Measurements from ENCODE around the gene FIGNL1. TPM values are rescaled to one million over a fixed set of nuclear protein-coding genes. Genes with fewer than 3 reads are reported as not detected.
"Not testable (repeated sequence)": the region's sequence is repeated elsewhere in the genome, so short reads cannot be mapped to it uniquely, and the experiment has no call there.

The FIGNL1 gene
- total RNA-seq, 1 donor from 2014 or later: 25.4 TPM

- Mint-ChIP-seq H3K4me1 (no peaks in the 10 kb centered on the region), H3K27ac (no peak overlapping the region), H3K9me3 (peaks cover 5% of the 10 kb centered on the region), H3K36me3 (no peaks in the 10 kb centered on the region), H3K27me3 (ENCODE audit: low read depth) (peaks cover 18% of the 10 kb centered on the region), H3K4me3 (no peak overlapping the region)
- DNase-seq (ENCODE audit: low spot score in 2 of 2, unreplicated experiment in 2 of 2): no peak
- no peak for TF ChIP-seq CTCF (IDR thresholded peaks at IDR 0.05; ENCODE audit: unreplicated experiment)
Observed at GRCh38 chr7:50463035-50463434, 12.9 kb upstream of the FIGNL1 start.

GRCh38 chr7:50462361-50462760 is 12.2 kb upstream of the FIGNL1 start:
- no peak for DNase-seq (ENCODE audit: low spot score in 2 of 2, unreplicated experiment in 2 of 2)
- Mint-ChIP-seq H3K36me3 (no peaks in the 10 kb centered on the region), H3K27me3 (ENCODE audit: low read depth) (peaks cover 15% of the 10 kb centered on the region), H3K9me3 (peaks cover 11% of the 10 kb centered on the region), H3K27ac (no peak overlapping the region), H3K4me1 (no peaks in the 10 kb centered on the region), H3K4me3 (no peak overlapping the region)
- TF ChIP-seq CTCF (IDR thresholded peaks at IDR 0.05; ENCODE audit: unreplicated experiment): no peak

- TF ChIP-seq CTCF (IDR thresholded peaks at IDR 0.05; ENCODE audit: unreplicated experiment): no peak
- H3K4me1 Mint-ChIP-seq: no peaks in the 10 kb centered on the region
- H3K27ac Mint-ChIP-seq: no peak overlapping the region
- peaks cover 10% of the 10 kb centered on the region for H3K27me3 Mint-ChIP-seq (ENCODE audit: low read depth)
- no peaks in the 10 kb centered on the region for H3K36me3 Mint-ChIP-seq
- H3K4me3 Mint-ChIP-seq: no peak overlapping the region
- DNase-seq (ENCODE audit: low spot score in 2 of 2, unreplicated experiment in 2 of 2): no peak
- H3K9me3 Mint-ChIP-seq: peaks cover 11% of the 10 kb centered on the region
Observed at GRCh38 chr7:50461695-50462094, 11.5 kb upstream of the FIGNL1 start.

GRCh38 chr7:50459183-50459582 is 9.0 kb upstream of the FIGNL1 start:
- DNase-seq (ENCODE audit: low spot score in 2 of 2, unreplicated experiment in 2 of 2); H3K4me1 Mint-ChIP-seq; H3K27ac Mint-ChIP-seq; H3K36me3 Mint-ChIP-seq; H3K4me3 Mint-ChIP-seq: not testable (repeated sequence)
- peaks cover 11% of the 10 kb centered on the region for H3K9me3 Mint-ChIP-seq
- H3K27me3 Mint-ChIP-seq (ENCODE audit: low read depth): peaks cover 13% of the 10 kb centered on the region

GRCh38 chr7:50458651-50459050 is 8.5 kb upstream of the FIGNL1 start:
- H3K4me1 Mint-ChIP-seq; H3K36me3 Mint-ChIP-seq; H3K4me3 Mint-ChIP-seq; DNase-seq (ENCODE audit: low spot score in 2 of 2, unreplicated experiment in 2 of 2); H3K27ac Mint-ChIP-seq: not testable (repeated sequence)
- peaks cover 16% of the 10 kb centered on the region for H3K27me3 Mint-ChIP-seq (ENCODE audit: low read depth)
- H3K9me3 Mint-ChIP-seq: peaks cover 11% of the 10 kb centered on the region

- H3K4me3 Mint-ChIP-seq: no peak overlapping the region
- no peaks in the 10 kb centered on the region for H3K36me3 Mint-ChIP-seq
- H3K9me3 Mint-ChIP-seq: peaks cover 11% of the 10 kb centered on the region
- H3K4me1 Mint-ChIP-seq: no peaks in the 10 kb centered on the region
- no peak for DNase-seq (ENCODE audit: low spot score in 2 of 2, unreplicated experiment in 2 of 2)
- TF ChIP-seq CTCF (IDR thresholded peaks at IDR 0.05; ENCODE audit: unreplicated experiment): no peak
- peaks cover 21% of the 10 kb centered on the region for H3K27me3 Mint-ChIP-seq (ENCODE audit: low read depth)
- H3K27ac Mint-ChIP-seq: no peak overlapping the region
Observed at GRCh38 chr7:50456371-50457123, 6.4 kb upstream of the FIGNL1 start.

Measured in mesothelial cell of epicardium (in vitro differentiated cells).